Left lung (tissue), 10 donors: ENCODE measurements around the gene DOCK4. TPM values are rescaled to one million over a fixed set of nuclear protein-coding genes. Genes with fewer than 3 reads are reported as not detected.
A peak's percentile ranks its signal among the peaks of the same experiment; 100 is the strongest.

Experiments used
- ATAC-seq: fragments of 200-7000 bp; cut with Tn5 transposase; one replicate; pipeline ENCODE4 v1.9.1; 2020; ENCODE audit warnings: moderate library complexity
- DNase-seq, 4 donors: peaks; one replicate each; pipeline ENCODE4 v3.0.0-alpha.2; 2013 to 2020
- H3K27ac ChIP-seq, 2 donors: fragments of 200-600 bp; sonication (generic) in 1 of 2; one replicate each; pipeline versions ENCODE4 v1.5.0 to v1.8.0; 2020 to 2021
- H3K27me3 ChIP-seq, 2 donors: fragments of 200-600 bp; sonication (generic) in 1 of 2; one replicate each; pipeline versions ENCODE4 v1.5.0 to v1.8.0; 2020 to 2021
- H3K36me3 ChIP-seq, 2 donors: fragments of 200-600 bp; sonication (generic) in 1 of 2; one replicate each; pipeline versions ENCODE4 v1.5.0 to v1.8.0; 2020 to 2021
- H3K4me1 ChIP-seq, 2 donors: fragments of 200-600 bp; one replicate each; pipeline ENCODE4 v1.8.0; 2021
- H3K4me3 ChIP-seq, 2 donors: fragments of 200-600 bp; sonication (generic) in 1 of 2; one replicate each; pipeline versions ENCODE4 v1.5.0 to v1.8.0; 2020 to 2021; ENCODE audit warnings: mild to moderate bottlenecking in 1 of 2
- H3K9me3 ChIP-seq, 2 donors: fragments of 200-600 bp; sonication (generic) in 1 of 2; one replicate each; pipeline versions ENCODE4 v1.5.0 to v1.8.0; 2020 to 2021
- intact Hi-C, 2 donors: fragments of 100-400 bp; cut with DNase I; formaldehyde crosslinking; loops; one replicate each; pipeline versions ENCODE4 v1.11.2 to v1.14.2; 2022
- polyA plus RNA-seq, 6 donors: library from polyadenylated mRNA; unstranded; fragments of 120-200 nt; gene quantifications; one replicate each; pipeline ENCODE4 v1.2.1, GENCODE V29; 2013; ENCODE audit not compliant: insufficient read length in 6 of 6
- total RNA-seq, 2 donors: library from RNA; stranded (reverse); fragmentation: NEBNext Ultra II Directional; extraction: Animal tissue kit (Norgen Biotek cat#: 25700); gene quantifications; one replicate each; pipeline ENCODE4 v1.2.1, GENCODE V29; 2021
- TF ChIP-seq, protein P1 (sequence below), 2 donors: fragments of 200-600 bp; sonication (generic) in 1 of 2; IDR thresholded peaks; one replicate each; pipeline versions ENCODE4 v1.5.0 to v1.8.0; 2021; ENCODE audit warnings: antibody characterized with exemption in 2 of 2
- donor health status: DM: no; HTN: yes; CAD: no.
- donor health status: DM: no; HTN: no; CAD: no.

Gene DOCK4
- total and polyA plus RNA-seq, 8 donors, result 38.9 to 64.3 (median 52.5) TPM

DNA sequence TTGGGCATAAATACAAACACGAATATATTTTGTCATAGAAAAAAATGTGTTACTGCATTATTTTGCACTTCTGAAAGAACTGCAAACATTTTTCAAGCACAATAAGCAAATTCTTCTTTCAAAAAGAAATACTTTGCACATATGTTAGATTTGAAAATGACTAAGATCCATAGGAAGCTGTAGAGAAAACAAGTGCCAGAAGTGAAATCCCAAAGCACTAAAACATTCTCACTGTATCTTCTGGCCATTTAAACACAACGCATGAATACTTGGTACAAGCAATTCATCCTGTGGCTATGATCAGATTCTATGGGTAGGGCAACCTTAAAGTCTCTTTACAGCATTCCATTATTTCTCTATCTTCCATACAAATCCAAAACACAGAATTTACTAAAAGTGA lies 418.5 kb downstream of the DOCK4 start:
- intact Hi-C loops, result no loop called here
- no peak overlapping the region for H3K4me3 ChIP-seq
- peaks cover 0 to 29% of the 10 kb centered on the region in 2 donors for H3K36me3 ChIP-seq
- ATAC-seq (no peak), DNase-seq (no peak)
- H3K27me3 ChIP-seq, result no peaks in the 10 kb centered on the region
- H3K4me1 ChIP-seq, result no peaks in the 10 kb centered on the region
- TF ChIP-seq, protein P1, sequence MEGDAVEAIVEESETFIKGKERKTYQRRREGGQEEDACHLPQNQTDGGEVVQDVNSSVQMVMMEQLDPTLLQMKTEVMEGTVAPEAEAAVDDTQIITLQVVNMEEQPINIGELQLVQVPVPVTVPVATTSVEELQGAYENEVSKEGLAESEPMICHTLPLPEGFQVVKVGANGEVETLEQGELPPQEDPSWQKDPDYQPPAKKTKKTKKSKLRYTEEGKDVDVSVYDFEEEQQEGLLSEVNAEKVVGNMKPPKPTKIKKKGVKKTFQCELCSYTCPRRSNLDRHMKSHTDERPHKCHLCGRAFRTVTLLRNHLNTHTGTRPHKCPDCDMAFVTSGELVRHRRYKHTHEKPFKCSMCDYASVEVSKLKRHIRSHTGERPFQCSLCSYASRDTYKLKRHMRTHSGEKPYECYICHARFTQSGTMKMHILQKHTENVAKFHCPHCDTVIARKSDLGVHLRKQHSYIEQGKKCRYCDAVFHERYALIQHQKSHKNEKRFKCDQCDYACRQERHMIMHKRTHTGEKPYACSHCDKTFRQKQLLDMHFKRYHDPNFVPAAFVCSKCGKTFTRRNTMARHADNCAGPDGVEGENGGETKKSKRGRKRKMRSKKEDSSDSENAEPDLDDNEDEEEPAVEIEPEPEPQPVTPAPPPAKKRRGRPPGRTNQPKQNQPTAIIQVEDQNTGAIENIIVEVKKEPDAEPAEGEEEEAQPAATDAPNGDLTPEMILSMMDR (IDR thresholded peaks at IDR 0.05), result no peak
- no peak overlapping the region for H3K27ac ChIP-seq
- H3K9me3 ChIP-seq, result peaks cover 0 to 6% of the 10 kb centered on the region in 2 donors

GRCh38 chr7:111787099-111787498 lies 419.1 kb downstream of the DOCK4 start:
- H3K4me1 ChIP-seq, result no peaks in the 10 kb centered on the region
- no peak overlapping the region for H3K27ac ChIP-seq
- H3K9me3 ChIP-seq, result peaks cover 0 to under 1% of the 10 kb centered on the region in 2 donors
- H3K27me3 ChIP-seq, result no peaks in the 10 kb centered on the region
- H3K4me3 ChIP-seq, result no peak overlapping the region
- intact Hi-C loops, result no loop called here
- TF ChIP-seq, protein P1 (IDR thresholded peaks at IDR 0.05), result no peak
- ATAC-seq (no peak), DNase-seq (no peak)
- peaks cover 0 to 29% of the 10 kb centered on the region in 2 donors for H3K36me3 ChIP-seq

- Histone ChIP-seq H3K4me3 (no peak overlapping the region), H3K36me3 (peaks cover 0 to 25% of the 10 kb centered on the region in 2 donors), H3K27me3 (no peaks in the 10 kb centered on the region), H3K4me1 (no peaks in the 10 kb centered on the region), H3K9me3 (no peaks in the 10 kb centered on the region), H3K27ac (no peak overlapping the region)
- intact Hi-C loops, result no loop called here
- ATAC-seq (peak; percentile 13), DNase-seq (peak in 1 of 4 donors; percentile 46)
- TF ChIP-seq, protein P1 (IDR thresholded peaks at IDR 0.05), result no peak
These were observed 421.1 kb downstream of the DOCK4 start for GRCh38 chr7:111785076-111785475.

GRCh38 chr7:111784296-111784695 lies 421.9 kb downstream of the DOCK4 start:
- Histone ChIP-seq H3K36me3 (peaks cover 0 to 18% of the 10 kb centered on the region in 2 donors), H3K27me3 (no peaks in the 10 kb centered on the region), H3K4me1 (no peaks in the 10 kb centered on the region), H3K9me3 (no peaks in the 10 kb centered on the region), H3K27ac (no peak overlapping the region), H3K4me3 (no peak overlapping the region)
- TF ChIP-seq, protein P1 (IDR thresholded peaks at IDR 0.05), result no peak
- DNase-seq (no peak), ATAC-seq (no peak)
- intact Hi-C loops, result no loop called here

DNA sequence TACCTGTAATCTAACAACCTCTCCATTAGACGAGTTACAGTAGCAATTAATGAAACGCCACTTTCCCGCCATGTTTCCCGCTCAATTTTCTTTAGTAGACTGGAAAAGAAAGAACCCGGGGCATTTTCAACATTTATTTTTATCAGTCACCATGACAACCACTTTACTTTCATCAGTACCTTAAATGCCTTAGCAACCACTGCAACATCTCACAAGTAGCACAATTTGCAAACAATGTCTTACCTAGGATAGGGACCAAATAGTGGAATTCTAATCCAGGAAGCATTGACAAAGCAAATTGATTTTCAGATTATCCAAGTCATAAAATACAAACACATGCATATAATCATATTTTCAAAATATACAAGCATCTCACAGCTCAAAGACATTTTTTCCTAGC lies 422.3 kb downstream of the DOCK4 start:
- no peak overlapping the region for H3K27ac ChIP-seq
- TF ChIP-seq, protein P1 (IDR thresholded peaks at IDR 0.05), result no peak
- ATAC-seq, result no peak
- DNase-seq, result no peak
- H3K9me3 ChIP-seq, result no peaks in the 10 kb centered on the region
- H3K4me3 ChIP-seq, result no peak overlapping the region
- intact Hi-C loops, result no loop called here
- peaks cover 0 to 14% of the 10 kb centered on the region in 2 donors for H3K36me3 ChIP-seq
- no peaks in the 10 kb centered on the region for H3K4me1 ChIP-seq
- H3K27me3 ChIP-seq, result no peaks in the 10 kb centered on the region
